ENCODE results near the gene MYD88. TPM values are rescaled to one million over a fixed set of nuclear protein-coding genes. Genes with fewer than 3 reads are reported as not detected.

MYD88 gene
- total RNA-seq, 1 donor from 2014 or later = 14.1 TPM

DNA sequence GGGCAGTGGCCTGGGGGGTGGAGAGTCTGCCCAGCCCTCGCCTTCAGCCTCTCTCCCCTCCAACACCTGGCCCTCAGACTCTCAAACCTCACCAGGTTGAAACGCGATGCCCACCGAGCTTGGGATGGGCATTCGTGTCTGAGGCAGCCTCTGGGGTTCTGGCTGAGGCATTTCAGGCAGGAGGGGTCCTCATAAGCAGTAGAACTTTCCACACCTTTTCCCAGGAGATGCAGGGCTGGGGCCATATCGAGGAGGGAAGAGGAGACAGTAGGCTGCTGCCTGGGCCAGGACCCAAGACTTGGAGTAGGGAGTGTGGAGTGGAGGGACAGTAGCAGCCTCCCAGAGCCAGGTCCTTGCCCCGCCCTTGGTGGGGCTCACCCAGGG is 26.1 kb upstream of the MYD88 start:
- DNase-seq = no peak

DNA sequence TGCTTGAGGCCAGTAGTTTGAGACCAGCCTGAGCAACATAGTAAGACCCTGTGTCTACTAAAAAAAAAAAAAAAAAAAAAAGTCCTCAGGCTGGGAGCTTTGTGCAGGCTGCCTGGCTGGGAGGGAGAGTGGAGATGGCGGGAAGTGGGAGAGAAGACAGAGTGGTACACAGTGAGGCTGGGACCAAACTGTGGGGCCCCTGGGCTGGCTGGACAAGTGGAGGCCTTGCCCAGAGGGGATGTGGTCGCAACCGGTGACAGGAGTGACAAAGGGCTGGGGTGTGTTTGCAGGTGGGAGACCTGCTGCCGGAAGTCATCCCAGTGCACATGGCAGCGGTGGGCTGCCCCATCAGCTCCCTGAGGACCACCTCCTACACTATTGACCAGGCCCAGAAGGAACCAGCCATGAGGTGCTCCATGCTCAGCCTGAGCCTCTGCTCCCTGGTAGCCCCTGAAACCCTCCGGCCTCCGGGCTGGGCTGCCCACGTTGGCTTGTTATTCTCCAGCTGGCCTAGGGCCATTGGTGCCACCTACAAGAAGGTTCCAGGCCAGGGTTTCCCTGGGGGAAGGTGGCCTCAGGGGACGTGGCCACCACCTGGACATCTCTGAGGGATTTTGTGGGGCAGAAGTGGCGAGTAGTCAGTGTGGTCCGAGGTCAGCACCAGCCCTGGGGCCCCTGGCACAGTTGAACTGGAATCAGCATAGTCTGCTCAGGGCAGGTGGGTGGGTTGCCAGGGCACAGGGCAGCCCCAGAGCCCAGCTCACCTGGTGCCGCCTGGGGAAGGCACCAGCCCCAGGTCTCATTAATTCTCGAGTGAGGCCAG is 24.2 kb upstream of the MYD88 start:
- no peak for DNase-seq

- no peak for DNase-seq
These were observed 23.4 kb upstream of the MYD88 start for GRCh38 chr3:38114875-38115644.

DNA sequence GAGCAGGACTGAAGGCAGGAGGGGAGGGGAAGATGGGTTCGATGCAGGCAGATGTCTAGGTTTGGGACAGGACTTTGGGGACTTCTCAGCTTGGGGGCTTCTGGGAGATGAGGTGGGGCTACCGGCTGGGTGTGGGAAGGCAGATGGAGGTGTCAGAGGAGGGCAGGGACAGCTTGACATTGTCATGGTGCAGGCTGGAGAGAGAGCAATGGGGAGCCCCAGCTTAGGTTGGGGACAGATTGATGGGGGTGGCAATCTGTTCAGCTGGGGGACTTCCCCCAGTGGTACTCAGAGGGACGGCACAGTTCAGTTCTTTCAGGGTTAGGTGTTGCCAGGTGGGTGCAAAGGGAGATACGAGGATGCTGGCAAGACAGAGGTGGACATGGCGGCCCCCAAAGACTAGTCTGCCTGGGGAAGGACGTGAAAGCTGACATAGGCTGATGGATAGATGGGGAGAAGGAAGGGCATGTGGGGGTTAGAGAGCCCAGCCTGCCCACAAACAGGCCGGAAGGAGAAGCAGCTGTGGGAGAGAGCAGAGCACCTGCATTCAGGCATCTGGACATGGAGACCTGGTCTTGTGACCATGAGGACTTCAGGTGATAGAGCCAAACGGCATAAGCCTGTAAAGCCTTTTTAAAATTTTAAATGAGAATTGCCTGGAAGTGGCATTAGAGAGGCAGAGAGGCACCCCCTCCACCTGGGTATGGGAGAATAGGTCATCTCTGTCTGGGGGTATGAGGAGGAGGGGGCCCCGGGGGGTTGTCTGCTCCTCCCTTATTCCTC is 22.6 kb upstream of the MYD88 start:
- DNase-seq = no peak

GRCh38 chr3:38116471-38117162 is 21.8 kb upstream of the MYD88 start:
- no peak for DNase-seq

DNA sequence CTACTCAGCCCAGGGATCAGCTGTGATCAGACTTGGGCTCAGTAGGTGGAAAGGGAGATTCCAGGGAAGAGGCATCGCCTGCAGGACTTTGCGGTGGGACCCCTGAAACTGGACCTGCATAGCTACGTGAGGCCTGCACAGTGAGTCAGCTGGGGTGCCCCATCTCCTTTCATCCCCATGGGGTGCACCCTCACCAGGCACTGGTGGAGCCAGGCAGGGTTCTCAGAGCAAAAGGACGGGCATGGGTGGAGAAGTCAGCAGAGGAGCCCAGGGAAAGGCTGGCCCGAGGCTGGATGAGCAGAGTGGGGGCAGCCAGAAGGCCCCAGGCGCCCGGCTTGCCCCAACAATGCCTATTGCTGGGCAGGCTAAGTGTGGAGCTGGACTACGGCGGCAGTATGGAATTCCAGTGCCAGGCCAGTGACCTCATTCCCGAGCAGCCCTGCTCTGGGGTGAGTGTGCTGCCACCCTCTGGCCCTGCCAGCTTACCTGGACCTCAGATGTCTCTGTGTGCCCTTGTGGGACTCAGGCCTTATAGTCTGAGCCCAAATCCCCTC is 21.2 kb upstream of the MYD88 start:
- no peak for DNase-seq

DNA sequence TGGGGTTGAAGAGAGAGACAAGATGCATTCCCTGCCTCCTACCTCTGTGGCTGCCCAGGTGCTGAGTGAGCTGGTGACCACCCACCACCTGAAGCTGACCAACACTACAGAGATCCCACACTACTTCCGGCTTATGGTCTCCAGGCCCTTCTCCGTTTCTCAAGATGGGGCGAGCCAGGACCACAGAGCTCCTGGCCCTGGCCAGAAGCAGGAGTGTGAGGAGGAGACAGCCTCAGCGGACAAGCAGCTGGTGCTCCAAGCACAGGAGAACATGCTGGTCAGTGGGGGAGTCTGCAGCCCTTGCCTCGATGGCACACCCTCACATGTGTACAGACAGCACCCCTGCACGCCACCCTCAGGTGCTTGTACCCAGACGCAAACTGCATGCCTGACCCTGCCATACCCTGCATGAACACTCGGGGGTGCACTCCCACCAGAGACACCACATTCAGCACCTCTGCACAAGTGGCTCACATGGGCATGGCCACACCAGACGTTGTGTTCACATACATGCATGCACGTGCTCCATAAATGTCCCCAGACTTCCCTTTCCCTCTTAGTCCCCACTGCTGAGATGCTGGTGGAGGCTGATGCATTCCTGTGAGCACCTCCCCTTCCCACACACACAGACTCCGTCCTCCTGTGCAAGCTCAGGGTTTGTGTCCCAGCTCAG is 20.6 kb upstream of the MYD88 start:
- DNase-seq = peak; percentile 59

DNA sequence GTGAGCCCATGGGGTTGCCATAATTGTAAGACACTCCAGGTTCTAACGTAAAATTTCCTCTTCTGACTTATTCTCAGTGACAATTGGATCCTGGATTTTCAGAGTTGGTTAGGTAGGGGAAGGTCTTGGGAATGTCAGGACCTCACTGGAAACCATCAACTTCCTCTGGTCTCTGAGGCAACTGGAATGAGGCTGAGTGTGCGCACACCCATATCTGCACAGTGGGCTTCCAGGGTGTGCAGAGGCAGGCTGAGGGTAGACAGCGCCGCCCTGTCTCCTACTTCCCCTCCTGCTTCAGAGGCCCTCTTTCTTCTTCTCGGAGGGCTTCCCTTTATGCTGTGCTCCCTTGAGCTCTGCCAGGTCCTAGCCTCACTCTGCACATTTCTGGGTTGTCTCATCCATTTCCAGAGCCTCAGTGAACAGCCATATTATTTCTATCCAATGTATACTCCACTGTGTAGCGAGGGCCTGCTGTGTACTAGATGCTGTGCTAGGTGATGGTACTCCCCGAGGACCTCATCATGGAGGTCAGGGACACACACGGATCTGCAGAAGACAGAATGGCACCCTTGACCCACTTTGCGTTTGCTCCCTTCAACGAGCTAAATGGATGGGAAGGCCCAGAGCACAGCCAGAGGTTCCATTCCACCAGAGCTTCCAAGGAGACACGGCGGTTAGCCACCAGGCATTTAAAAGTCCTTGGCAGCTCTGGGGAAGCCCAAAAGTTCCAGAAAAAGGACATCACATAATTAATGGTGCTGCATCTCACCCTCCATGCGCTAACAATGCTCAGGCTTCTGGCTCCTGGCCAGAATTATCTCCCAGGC is 19.8 kb upstream of the MYD88 start:
- DNase-seq = no peak

DNA sequence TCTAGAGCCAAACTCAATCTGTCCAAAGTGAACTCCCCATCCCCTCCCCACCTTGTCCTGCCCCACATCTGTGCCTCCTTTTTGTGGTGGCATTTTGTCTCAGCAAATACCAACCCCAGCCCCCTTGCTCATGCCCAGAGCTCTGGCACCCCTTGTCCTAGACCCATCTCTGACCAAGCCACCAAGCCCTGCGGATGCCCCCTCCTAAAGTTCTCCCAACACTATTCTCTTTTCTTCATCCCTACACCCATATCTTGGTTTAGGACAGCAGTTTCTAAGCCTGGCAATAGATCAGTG is 19.3 kb upstream of the MYD88 start:
- DNase-seq = no peak

DNA sequence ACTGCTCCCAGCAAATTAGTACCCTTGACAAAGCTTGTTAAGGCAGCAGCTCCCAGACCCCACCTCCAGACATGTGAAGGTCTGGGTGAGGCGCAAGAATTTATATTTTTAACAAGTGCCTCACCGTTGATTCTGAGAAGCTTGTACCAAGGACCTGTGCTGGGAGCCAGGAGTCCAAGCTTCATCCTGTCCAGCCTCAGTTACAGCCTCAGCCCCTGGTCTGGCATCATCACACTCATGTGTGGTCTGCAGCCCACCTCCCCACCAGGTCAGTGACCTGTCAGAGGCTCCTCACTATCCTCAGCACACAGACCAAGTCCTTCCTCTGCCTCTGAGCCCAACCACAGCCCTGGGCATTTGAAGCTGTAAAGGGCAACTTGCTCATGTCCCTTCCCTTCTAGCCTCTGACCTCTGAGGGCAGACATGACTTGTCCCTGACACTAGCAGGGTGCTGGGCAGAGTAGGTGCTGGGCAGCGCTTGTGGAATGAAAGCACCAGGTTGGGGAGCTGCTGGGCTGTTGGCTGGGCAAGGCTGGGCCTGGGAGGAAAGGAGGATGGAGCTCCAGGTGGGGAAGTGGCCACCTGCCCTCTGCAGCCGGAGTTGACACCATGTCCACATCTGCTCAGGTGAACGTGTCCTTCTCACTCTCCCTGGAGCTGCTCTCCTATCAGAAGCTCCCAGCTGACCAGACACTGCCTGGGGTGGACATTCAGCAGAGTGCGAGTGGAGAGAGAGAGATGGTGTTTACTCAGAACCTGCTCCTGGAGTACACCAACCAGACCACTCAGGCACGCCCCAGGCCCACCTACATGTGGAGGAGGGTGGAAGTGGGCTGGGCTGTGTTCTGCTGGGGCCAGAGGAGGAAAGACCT is 18.4 kb upstream of the MYD88 start:
- no peak for DNase-seq

DNA sequence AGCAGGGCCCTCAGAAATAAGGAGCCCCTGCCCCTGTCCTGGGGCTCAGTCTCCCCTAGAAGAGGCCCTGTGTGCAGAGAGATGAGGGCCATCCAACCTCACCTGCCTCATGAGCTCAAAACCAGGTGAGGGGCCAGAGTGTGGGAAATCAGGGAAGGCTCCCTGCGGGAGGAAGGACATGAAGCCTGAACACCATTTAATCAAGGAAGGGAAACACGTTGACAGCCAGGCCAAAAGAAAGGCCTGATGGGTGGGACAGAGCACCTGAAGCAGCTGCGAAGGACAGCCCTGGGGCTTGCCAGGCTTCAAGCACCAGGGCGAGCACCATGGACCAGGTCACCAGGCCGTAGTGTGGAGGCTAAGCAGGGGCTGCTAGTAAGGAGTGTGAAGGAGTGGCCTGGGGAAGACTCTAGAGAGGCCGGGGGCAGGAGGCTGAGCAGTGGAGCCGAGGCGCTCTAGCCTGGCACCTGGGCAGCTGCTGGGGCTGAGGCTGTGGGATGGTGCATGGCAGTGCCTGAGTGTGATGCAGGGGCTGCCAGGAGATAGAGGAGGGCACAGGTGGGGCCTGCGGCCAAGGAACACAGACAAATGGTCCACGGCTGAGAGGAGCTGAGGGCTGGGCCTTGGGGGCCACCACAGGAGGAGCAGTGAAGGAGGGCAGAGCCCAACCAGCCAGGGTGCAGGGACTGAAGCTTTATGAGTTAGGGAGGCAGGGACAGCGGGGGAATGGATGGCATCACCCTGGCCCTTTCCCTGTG is 17.6 kb upstream of the MYD88 start:
- DNase-seq = no peak

DNA sequence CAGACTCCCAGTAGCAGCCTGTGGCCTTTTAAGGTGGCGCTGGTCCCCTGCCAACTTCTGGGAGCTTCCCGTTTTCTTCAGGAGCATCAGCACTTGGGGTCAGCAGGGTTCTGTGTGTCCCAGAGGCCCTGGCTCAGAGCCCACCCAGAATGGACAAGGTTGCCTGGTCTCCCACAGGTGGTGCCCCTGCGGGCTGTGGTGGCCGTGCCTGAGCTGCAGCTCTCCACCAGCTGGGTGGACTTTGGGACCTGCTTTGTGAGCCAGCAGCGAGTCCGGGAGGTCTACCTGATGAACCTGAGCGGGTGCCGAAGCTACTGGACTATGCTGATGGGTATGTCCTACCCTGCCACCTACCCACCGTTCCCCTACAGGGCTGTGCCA is 17.0 kb upstream of the MYD88 start:
- DNase-seq = no peak

DNA sequence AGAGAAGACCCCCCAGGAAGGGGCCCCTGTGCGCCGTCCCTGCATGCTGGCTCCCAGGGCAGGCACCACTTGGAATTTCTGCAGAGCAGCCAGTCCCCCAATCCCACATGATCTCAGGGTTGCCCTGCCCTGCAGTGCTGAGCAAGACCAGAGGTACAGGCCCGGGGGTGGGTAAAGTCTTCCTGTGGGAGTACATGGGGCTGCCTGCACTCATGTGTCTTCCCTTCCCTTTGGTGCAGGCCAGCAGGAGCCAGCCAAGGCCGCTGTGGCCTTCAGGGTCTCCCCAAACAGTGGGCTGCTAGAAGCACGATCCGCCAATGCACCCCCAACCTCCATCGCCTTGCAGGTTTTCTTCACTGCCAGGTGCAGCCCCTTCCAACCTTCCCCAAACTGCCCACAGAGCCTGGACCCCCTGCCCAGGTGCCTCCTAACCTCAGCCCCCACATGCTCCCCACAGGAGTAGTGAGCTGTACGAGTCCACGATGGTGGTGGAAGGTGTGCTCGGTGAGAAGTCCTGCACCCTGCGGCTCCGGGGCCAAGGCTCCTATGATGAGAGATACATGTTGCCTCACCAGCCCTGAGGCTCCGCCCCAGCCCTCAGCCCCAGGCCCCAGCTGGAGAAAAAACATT is 16.5 kb upstream of the MYD88 start:
- no peak for DNase-seq

DNA sequence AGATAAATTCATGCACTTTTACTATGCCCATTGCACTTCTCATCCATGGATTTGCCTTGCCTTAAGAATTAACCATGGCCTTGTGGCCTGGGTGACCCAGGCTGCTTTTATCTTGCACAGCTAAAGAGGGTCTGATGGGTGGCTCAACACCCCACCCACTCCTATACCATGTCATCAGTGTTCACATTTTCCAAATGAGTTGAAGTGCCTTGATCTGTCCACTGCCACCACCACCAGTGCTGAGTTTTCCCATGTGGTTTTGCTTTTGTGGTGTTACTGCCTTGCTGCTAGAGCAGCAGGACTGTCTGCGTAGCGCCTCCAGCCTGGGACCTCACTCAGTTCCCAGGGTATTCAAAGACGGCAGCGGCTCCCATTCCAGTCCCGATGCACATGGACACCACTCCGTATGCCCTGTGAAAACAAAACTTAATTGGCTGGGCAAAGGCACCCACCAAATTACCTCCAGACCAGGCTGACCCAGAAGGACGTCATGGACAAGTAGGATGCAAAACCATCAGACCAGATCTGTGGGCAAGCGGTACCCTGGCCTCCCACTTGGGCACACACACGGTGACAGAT is 15.7 kb upstream of the MYD88 start:
- no peak for DNase-seq

DNA sequence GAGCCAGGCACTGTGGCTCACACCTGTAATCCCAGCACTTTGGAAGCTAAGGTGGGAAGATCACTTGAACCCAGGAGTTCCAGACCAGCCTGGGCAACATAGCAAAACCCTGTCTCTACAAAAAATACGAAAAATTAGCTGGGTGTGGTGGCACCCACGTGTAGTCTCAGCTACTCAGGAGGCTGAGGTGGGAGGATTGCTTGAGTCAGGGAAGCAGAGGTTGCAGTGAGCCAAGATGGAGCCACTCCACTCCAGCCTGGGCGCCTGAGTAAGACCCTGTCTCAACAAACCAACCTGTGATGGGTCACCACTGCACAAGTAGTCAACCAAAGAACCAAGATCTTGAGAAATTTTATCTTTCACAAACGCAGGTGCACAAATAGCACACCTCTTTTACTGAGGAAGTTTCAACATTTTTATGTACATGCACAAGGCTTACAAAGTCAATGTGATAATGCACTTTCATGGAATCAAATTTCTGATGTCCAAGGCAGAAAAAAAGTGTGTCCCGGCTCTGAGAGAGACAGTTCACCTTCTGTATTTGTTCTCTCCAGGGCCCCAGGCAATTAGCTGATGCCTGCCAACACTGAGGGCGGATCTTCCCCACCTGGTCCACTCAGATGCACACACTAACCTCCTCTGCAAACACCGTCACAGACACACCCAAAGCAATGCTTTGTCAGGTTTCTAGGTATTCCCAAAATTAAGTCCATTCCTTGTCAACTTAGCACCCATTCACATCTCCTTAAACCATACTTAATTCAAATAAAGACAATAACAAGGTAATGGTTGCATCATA is 13.9 kb upstream of the MYD88 start:
- DNase-seq = no peak

GRCh38 chr3:38125305-38126120 is 12.9 kb upstream of the MYD88 start:
- no peak for DNase-seq
